Measurements from ENCODE around the gene RHEBL1. TPM values are rescaled to one million over a fixed set of nuclear protein-coding genes. Genes with fewer than 3 reads are reported as not detected.

Gene RHEBL1
- total RNA-seq, 3 donors from 2014 or later = 0.59 to 1.3 TPM; not detected in 1

DNA sequence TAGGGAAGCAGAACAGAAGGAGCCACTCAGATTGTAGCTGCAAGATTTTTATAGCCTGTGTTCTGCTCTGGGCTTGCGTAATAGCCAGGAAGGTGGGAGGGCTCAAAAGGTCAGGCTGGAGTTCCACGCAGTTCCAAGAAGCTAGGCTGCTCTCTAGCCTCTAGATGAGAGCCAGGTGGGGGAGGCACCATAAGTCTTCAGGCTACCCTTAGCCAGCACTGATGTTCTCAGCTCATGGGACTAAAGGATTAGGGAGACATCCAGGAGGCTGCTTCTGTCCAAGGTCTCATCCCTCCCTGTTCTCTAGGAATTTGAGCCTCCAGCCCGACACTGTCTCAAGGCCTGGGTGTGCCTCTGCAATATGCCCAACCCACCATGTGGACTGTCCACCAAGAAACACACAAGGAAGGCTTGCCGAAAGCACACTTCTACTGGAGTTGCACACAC, 39.2 kb upstream of the RHEBL1 start:
- peak overlapping the region; percentile 78 to 97 (median 95) for H3K4me3 ChIP-seq
- intact Hi-C loops (cut with DNase I; ENCODE audit: low total_unique reads) = loop anchor here (10.0 kb wide), 1 partner anchor 136 kb away; no protein-coding TSS in a partner anchor
- H3K4me1 ChIP-seq = peaks cover 0 to 17% of the 10 kb centered on the region in 2 donors
- H3K27ac ChIP-seq = peak overlapping the region; percentile 94 to 96
- H3K36me3 ChIP-seq = no peaks in the 10 kb centered on the region
- no peak for DNase-seq (ENCODE audit: low spot score in 2 of 2)
- no peaks in the 10 kb centered on the region for H3K9me3 ChIP-seq
- H3K27me3 ChIP-seq = no peaks in the 10 kb centered on the region
- TF ChIP-seq, protein P1, sequence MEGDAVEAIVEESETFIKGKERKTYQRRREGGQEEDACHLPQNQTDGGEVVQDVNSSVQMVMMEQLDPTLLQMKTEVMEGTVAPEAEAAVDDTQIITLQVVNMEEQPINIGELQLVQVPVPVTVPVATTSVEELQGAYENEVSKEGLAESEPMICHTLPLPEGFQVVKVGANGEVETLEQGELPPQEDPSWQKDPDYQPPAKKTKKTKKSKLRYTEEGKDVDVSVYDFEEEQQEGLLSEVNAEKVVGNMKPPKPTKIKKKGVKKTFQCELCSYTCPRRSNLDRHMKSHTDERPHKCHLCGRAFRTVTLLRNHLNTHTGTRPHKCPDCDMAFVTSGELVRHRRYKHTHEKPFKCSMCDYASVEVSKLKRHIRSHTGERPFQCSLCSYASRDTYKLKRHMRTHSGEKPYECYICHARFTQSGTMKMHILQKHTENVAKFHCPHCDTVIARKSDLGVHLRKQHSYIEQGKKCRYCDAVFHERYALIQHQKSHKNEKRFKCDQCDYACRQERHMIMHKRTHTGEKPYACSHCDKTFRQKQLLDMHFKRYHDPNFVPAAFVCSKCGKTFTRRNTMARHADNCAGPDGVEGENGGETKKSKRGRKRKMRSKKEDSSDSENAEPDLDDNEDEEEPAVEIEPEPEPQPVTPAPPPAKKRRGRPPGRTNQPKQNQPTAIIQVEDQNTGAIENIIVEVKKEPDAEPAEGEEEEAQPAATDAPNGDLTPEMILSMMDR (IDR thresholded peaks at IDR 0.05) = no peak
- TF ChIP-seq POLR2AphosphoS5 (IDR thresholded peaks at IDR 0.05) = peak in 1 of 3 donors; percentile 28
- TF ChIP-seq POLR2A (IDR thresholded peaks at IDR 0.05) = no peak

DNA sequence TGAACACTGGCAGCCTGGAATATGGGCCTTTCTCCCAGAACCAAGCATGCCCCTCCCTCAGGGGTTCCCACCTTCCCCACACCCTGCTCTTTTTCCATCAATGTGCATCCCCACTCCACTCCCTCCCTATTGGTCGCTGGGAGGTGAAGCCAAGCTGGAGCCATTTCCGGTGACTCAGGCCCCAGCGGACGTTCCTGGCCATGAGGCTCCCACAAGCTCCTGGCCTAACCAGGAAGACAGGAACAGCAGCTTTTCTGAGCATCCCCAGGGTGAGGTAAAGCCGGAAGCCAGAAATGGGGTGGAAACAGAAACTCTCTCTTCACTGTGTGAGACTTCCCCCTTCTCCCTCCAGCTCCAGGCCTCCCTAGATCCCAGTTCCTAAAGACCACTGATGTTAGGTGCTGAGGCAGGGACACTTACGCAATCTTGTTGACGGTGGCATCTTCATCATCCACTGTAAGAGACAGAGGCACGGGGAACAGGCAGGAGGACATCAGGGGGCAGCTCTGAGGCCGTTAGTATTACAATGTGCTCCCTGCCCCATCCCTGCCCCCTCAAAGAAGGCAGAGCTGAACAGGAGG, 35.8 kb upstream of the RHEBL1 start:
- no peaks in the 10 kb centered on the region for H3K27me3 ChIP-seq
- TF ChIP-seq POLR2AphosphoS5 (IDR thresholded peaks at IDR 0.05) (no peak), POLR2A (IDR thresholded peaks at IDR 0.05) (no peak)
- TF ChIP-seq, protein P1 (IDR thresholded peaks at IDR 0.05) = no peak
- H3K9me3 ChIP-seq = no peaks in the 10 kb centered on the region
- H3K27ac ChIP-seq = peak overlapping the region; percentile 43 to 72
- H3K36me3 ChIP-seq = peaks cover 10% of the 10 kb centered on the region
- DNase-seq (ENCODE audit: low spot score in 2 of 2) = no peak
- intact Hi-C loops (cut with DNase I; ENCODE audit: low total_unique reads) = loop anchor here (10.0 kb wide), 1 partner anchor 139 kb away; no protein-coding TSS in a partner anchor
- H3K4me1 ChIP-seq = peaks cover 0 to 17% of the 10 kb centered on the region in 2 donors
- no peak overlapping the region for H3K4me3 ChIP-seq

DNA sequence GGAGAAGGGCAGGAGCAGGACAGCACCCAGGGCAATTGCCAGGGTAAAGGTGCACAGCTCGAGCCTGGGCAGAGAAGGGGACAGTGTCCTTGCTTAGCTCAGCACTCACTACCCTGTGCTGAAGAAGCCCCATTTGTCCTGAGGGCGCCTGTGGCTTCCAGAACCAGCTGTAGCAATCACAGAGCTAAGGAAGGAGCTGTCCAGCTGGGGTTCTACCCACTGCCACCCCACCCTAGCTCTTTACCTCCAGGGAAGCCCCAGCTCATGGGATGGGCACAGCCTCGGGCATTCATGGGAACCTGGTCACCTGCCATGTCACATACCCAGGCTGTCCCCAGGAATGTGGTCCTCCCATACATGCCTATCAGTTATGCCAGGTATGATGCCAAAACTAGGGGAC, 35.0 kb upstream of the RHEBL1 start:
- TF ChIP-seq POLR2A (IDR thresholded peaks at IDR 0.05) = no peak
- TF ChIP-seq POLR2AphosphoS5 (IDR thresholded peaks at IDR 0.05) = no peak
- TF ChIP-seq, protein P1 (IDR thresholded peaks at IDR 0.05) = no peak
- Histone ChIP-seq H3K36me3 (peaks cover 15% of the 10 kb centered on the region), H3K4me3 (no peak overlapping the region), H3K4me1 (peaks cover 0 to 17% of the 10 kb centered on the region in 2 donors), H3K27ac (peak overlapping the region in 1 of 2 donors; percentile 22), H3K9me3 (no peaks in the 10 kb centered on the region), H3K27me3 (no peaks in the 10 kb centered on the region)
- intact Hi-C loops (cut with DNase I; ENCODE audit: low total_unique reads) = loop anchor here (10.0 kb wide), 1 partner anchor 140 kb away; no protein-coding TSS in a partner anchor
- no peak for DNase-seq (ENCODE audit: low spot score in 2 of 2)

DNA sequence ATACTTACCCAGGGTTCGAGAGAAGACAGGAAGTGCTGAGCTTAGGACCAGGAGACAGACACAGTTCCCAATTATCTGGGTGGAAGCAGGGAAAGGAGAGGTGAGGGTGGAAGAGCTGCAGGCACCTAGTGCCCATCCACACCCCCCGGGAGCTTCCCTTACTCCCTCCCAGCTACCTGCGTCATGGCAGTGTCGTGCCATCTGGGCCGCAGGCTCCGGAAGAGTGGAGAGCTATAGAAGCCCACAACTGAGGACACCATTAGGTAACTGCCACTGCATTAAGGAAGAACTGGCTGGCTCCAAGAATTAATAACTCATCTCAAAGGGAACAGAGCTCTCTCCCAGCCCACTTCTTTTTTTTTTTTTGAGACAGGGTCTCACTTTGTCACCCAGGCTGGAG, 30.6 kb upstream of the RHEBL1 start:
- TF ChIP-seq POLR2AphosphoS5 (IDR thresholded peaks at IDR 0.05) (no peak), POLR2A (IDR thresholded peaks at IDR 0.05) (no peak)
- TF ChIP-seq, protein P1 (IDR thresholded peaks at IDR 0.05) = no peak

DNA sequence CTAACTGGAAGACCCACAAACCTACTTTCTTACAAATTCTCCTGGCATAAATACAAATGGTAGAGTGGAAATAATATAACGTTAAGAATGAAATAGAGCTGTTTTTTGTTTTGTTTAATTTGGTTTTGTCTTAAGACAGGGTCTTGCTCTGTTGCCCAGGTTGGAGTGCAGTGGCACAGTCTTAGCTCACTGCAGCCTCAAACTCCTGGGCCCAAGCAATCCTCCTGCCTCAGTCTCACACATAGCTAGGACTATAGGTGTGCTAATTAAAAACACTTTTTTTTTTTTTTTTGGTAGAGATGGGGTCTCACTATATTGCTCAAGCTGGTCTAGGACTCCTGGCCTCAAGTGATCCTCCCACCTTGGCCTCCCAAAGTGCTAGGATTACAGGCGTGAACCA, 28.9 kb upstream of the RHEBL1 start:
- intact Hi-C loops (cut with DNase I; ENCODE audit: low total_unique reads) = no loop called here
- no peak overlapping the region for H3K27ac ChIP-seq
- H3K27me3 ChIP-seq = peaks cover 6 to 11% of the 10 kb centered on the region in 2 donors
- H3K36me3 ChIP-seq = peaks cover 17% of the 10 kb centered on the region
- DNase-seq (ENCODE audit: low spot score in 2 of 2) = no peak
- H3K4me1 ChIP-seq = peaks cover 8 to 12% of the 10 kb centered on the region in 2 donors
- no peaks in the 10 kb centered on the region for H3K9me3 ChIP-seq
- TF ChIP-seq POLR2AphosphoS5 (IDR thresholded peaks at IDR 0.05) (no peak), POLR2A (IDR thresholded peaks at IDR 0.05) (no peak)
- TF ChIP-seq, protein P1 (IDR thresholded peaks at IDR 0.05) = no peak
- no peak overlapping the region for H3K4me3 ChIP-seq

More for the DNA sequence above, 30.6 kb upstream of the RHEBL1 start:
- H3K4me3 ChIP-seq = no peak overlapping the region
- H3K27me3 ChIP-seq = no peaks in the 10 kb centered on the region
- no peaks in the 10 kb centered on the region for H3K4me1 ChIP-seq
- DNase-seq (ENCODE audit: low spot score in 2 of 2) = no peak
- H3K36me3 ChIP-seq = peaks cover 17% of the 10 kb centered on the region
- intact Hi-C loops (cut with DNase I; ENCODE audit: low total_unique reads) = loop anchor here (10.0 kb wide), 1 partner anchor 144 kb away; no protein-coding TSS in a partner anchor
- H3K9me3 ChIP-seq = no peaks in the 10 kb centered on the region
- H3K27ac ChIP-seq = no peak overlapping the region

Measured in breast epithelium (tissue), 4 donors.